Endothelial cell of hepatic sinusoid (primary cell): ENCODE results near the gene TRPM2.
"Not testable (repeated sequence)": the region's sequence is repeated elsewhere in the genome, so short reads cannot be mapped to it uniquely, and the experiment has no call there.

Experiments
- in situ Hi-C: cut with HindIII; loops from 2 replicates; pipeline ENCODE4 v1.10.0; 2017; ENCODE audit warnings: low sequenced_read_pairs

TRPM2 gene

GRCh38 chr21:44333509-44334328 is 19.7 kb upstream of the TRPM2 start:
- in situ Hi-C loops, result no loop called here

- in situ Hi-C loops, result no loop called here
Observed at GRCh38 chr21:44334329-44335030, 18.9 kb upstream of the TRPM2 start.

GRCh38 chr21:44335266-44336059 is 18.0 kb upstream of the TRPM2 start:
- in situ Hi-C loops, result no loop called here

GRCh38 chr21:44337449-44337848 is 16.0 kb upstream of the TRPM2 start:
- in situ Hi-C loops, result no loop called here

- in situ Hi-C loops, result no loop called here
Observed at GRCh38 chr21:44337941-44338895, 15.2 kb upstream of the TRPM2 start.

- in situ Hi-C loops, result no loop called here
Observed at GRCh38 chr21:44338971-44339910, 14.2 kb upstream of the TRPM2 start, which contains the start of gene CFAP410. CFAP410 (minus strand) TSS chr21:44339390; CDS start chr21:44339194, 196 bp downstream.

- in situ Hi-C loops, result not testable (repeated sequence)
Observed at GRCh38 chr21:44341726-44342458, 11.5 kb upstream of the TRPM2 start.

GRCh38 chr21:44342981-44343380 is 10.4 kb upstream of the TRPM2 start:
- in situ Hi-C loops, result not testable (repeated sequence)

GRCh38 chr21:44344541-44345183 is 8.8 kb upstream of the TRPM2 start:
- in situ Hi-C loops, result no loop called here

- in situ Hi-C loops, result no loop called here
Observed at GRCh38 chr21:44345495-44345894, 7.9 kb upstream of the TRPM2 start.

- in situ Hi-C loops, result no loop called here
Observed at GRCh38 chr21:44347911-44348451, 5.4 kb upstream of the TRPM2 start.

- in situ Hi-C loops, result no loop called here
Observed at GRCh38 chr21:44348861-44349260, 4.6 kb upstream of the TRPM2 start.

- in situ Hi-C loops, result no loop called here
Observed at GRCh38 chr21:44349416-44349846, 4.0 kb upstream of the TRPM2 start.

- in situ Hi-C loops, result no loop called here
Observed at GRCh38 chr21:44349847-44350772, 3.3 kb upstream of the TRPM2 start.

GRCh38 chr21:44350773-44351481 is 2.5 kb upstream of the TRPM2 start:
- in situ Hi-C loops, result no loop called here
